HG02885 (cell line): ENCODE data around the gene TLR9.

Experiments used
- ATAC-seq: cut with Tn5 transposase; IDR thresholded peaks from one replicate; pipeline ENCODE4 v1.9.1; 2021; ENCODE audit warnings: mild to moderate bottlenecking; ENCODE audit not compliant: unreplicated experiment, poor library complexity

Gene TLR9

DNA sequence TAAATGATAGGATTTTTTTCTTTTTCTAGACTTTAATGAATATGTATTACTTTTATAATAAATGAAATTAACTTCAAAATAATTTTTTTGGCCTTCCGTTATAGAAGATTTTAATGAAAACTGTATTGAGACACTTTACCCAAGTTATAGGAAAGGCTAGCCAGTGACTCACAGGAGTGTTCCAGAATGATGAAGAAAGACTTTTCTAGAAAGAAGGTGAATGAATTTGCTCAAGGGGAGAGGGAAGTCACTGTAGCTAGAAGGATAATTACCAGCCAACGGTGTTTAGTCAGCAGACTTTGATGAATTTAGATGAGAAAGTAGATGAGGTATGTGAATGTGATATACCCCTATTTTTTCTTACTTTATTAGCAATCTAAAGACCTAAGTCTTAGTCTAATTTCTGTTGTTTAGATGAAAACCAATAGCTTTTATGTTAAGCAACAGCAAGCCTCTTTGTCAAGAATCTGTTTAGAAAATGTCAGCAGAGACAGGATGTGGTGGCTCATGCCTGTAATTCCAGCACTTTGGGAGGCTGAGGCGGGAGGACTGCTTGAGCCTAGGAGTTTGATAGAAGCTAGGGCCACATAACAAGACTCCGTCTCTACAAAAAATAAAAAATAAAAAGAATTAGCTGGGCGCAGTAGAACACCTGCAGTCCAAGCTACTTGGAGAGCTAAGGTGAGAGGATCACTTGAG, 24.3 kb downstream of the TLR9 start:
- no peak for ATAC-seq

GRCh38 chr3:52198643-52199608, 26.5 kb downstream of the TLR9 start:
- no peak for ATAC-seq

DNA sequence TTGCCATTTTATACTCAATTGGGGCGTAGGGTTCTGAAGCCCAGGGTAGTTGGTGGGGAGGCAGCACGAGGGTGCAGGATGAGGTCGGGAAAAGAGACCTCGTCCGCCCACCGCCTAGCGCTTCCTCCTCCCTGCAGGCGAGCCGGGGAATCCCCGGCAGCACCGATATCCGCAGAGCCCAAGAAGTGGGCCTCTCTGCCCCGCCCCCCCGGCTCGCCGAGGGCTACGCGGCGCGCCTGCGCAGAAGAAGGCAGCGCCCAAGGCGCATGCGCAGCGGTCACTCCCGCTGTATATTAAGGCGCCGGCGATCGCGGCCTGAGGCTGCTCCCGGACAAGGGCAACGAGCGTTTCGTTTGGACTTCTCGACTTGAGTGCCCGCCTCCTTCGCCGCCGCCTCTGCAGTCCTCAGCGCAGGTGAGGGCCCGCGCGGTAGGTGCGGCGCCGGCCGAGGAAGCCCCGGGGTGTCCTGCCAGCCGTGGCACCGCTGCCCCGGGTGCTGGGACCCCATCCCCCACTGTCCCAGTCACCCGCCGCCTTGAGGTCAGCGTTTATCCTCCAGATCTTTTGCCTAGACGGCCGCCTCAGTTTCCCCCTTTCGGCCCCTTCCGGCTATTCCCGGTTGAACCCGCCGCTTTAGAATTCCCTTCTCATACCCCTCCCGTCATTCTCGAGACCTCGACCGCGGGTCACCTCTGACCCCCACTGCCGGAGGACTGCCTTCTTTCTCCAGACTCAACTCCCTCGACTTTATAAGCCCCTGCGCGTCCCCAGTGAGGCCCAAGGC, 27.4 kb downstream of the TLR9 start, which contains the start of gene ALAS1:
ALAS1 (plus strand) TSS at position 319 of the 784 bp plus-strand sequence. CDS start 1,082 bp downstream, outside the sequence.
- ATAC-seq = peak; percentile 86

DNA sequence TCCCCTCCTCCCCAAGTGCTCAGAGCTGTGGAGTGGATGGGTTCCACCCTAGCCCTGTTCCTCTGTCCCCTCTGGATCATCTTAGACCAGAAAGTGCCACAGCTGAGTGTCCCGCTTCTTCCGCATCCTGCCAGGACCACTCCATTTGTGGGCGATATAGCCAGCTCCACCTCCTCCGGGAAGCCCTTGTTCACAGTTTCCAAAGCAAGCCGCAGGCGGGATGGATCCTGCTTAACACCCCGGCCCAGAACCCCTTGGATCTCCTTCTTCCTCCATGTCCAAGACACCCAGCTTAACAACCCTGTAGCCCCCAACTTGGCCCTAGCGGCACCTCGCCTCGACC, 28.0 kb downstream of the TLR9 start:
- ATAC-seq = no peak

- ATAC-seq = no peak
Measured at GRCh38 chr3:52196977-52197376, 28.5 kb downstream of the TLR9 start.

GRCh38 chr3:52195823-52196331, 29.6 kb downstream of the TLR9 start:
- ATAC-seq = no peak

DNA sequence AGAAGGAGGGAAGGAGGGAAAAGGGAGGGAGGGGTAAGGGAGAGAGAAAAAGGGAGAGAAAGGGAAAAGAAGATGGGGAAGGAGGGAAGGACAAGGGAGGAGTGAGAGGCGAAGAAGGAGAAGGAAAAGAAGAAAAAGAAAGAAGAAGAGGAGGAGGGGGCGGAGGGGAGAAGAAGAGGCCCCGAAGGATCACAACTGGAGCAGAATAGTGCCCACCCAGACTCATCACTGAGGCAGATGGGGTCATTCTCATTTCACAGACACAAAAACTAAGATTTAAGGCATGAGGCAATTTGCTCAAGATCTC, 30.2 kb downstream of the TLR9 start:
- ATAC-seq = no peak

GRCh38 chr3:52194485-52195290, 30.8 kb downstream of the TLR9 start:
- ATAC-seq = no peak

DNA sequence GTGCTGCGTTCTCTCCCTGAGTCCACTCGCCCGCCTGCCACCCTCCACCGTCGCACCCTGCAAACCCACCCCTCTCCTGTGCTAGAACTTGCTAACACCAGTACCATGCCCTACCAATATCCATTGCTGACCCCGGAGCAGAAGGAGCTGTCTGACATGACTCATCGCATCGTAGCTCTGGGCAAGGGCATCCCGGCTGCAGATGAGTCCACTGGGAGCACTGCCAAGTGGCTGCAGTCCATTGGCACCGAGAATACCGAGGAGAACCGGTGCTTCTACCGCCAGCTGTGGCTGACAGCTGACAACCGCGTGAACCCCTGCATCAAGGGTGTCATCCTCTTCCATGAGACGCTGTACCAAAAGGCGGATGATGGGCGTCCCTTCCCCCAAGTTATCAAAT, 32.4 kb downstream of the TLR9 start:
- ATAC-seq = no peak

- ATAC-seq = no peak
Measured at GRCh38 chr3:52191663-52192062, 33.8 kb downstream of the TLR9 start.

- no peak for ATAC-seq
Measured at GRCh38 chr3:52190294-52191074, 35.0 kb downstream of the TLR9 start.

- ATAC-seq = no peak
Measured at GRCh38 chr3:52188556-52188955, 36.9 kb downstream of the TLR9 start.

DNA sequence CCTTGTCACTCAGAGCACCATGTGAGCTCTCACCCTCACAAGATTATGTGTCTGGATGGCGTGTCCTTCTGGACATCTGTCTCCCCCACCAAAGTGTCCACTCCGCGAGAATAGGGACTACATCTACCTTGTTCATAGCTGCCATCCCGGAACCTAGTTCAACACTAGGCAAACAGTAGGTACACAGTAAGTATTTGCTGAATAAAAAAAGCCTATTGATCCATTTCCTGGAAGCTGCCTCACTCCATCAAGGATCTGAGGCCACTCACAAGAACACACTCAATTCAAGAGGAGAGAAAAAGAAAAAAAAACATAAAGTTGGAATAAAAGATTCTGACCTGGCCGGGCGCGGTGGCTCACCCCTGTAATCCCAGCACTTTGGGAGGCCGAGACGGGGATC, 38.7 kb downstream of the TLR9 start:
- no peak for ATAC-seq

GRCh38 chr3:52185837-52186236, 39.6 kb downstream of the TLR9 start:
- ATAC-seq = no peak

DNA sequence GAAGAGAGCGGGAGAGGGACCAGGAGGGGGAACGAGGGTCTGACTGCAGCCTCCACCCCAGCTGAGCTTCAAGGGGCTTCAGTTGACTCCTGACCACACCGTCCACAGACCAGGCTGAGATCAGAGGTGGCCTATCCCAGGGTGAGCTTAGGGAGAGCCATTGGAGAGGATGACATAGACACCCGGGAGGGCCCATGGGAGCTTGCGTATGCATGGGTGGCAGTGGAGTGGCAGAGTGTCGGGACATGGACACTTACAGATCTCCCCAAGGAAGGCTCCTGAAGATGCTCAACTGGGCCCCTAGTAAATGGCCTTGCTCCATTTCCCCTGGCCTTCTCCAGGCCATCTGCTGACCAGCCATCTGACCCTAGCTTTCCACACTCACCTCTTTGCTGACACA, 40.1 kb downstream of the TLR9 start:
- no peak for ATAC-seq

DNA sequence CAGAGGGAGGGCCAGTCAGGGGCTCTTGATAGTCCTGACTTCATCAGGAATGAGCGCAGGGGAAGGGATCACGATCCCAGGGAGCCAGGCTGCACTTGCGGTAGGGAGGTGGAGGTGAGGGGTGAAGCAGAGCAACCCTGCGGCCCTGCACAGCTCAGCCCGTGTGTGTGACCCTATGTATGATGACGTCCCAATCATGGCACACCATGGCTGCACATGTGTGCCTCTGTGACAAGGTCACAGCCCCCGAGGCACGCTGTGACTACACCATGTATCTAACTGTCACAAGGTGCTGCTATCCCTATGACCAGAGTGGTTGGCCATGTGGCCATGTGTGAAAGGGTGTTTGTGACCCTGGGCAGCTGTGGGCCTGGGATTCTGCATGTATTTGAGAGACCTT, 40.8 kb downstream of the TLR9 start:
- ATAC-seq = no peak

- no peak for ATAC-seq
Measured at GRCh38 chr3:52183786-52184445, 41.5 kb downstream of the TLR9 start.

DNA sequence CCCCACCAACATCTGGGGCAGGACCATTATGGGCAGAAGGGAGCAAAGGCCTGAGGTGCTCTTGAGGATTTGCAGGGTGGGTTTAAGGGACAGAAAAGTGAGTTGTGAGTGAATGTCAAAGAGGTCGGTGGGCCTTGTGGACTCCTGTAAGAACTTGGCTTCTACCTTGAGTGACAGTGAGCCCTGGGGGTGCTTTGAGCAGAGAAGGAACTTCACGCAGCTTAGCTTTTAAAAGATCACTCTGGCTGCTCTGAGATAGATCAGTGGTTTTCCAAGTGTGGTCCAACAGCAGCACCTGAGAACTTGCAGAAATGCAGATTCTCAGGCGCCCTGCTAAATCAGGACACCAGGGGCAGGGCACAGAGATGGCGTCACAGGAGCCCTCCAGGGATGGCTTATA, 42.8 kb downstream of the TLR9 start:
- no peak for ATAC-seq

DNA sequence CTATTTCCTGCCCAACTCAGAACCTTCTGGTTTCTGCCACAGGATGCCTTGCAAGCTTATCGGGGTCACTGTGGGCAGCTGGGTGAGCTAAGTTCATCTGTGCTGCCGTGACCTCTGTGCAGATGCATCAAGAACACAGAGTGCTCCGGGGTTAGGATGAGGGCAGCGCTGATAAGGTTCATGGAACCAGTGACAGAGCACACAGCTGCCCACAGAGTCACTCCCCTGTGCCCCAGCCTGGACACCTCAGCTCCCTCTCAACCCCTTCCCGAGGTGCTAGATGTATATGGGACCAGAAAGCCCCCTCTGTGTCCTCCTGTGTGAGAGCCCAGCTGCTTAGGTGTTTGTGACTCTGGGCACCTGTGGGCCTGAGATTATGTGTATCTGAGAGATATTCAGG, 43.2 kb downstream of the TLR9 start:
- ATAC-seq = no peak
